Fibroblast of peridontal ligament (primary cell): ENCODE measurements around the gene TBC1D4.
A peak's percentile ranks its signal among the peaks of the same experiment; 100 is the strongest.
"Not testable (repeated sequence)": the region's sequence is repeated elsewhere in the genome, so short reads cannot be mapped to it uniquely, and the experiment has no call there.

Experiments
- DNase-seq: peaks from one replicate; pipeline ENCODE4 v3.0.0-alpha.2; 2010; ENCODE audit errors: extremely low read depth

TBC1D4 gene

GRCh38 chr13:75454497-75454896 is 27.5 kb downstream of the TBC1D4 start:
- no peak for DNase-seq

GRCh38 chr13:75452564-75452963 is 29.4 kb downstream of the TBC1D4 start:
- peak; percentile 18 for DNase-seq

GRCh38 chr13:75447493-75447892 is 34.5 kb downstream of the TBC1D4 start:
- no peak for DNase-seq

- no peak for DNase-seq
Measured at GRCh38 chr13:75446874-75447273, 35.1 kb downstream of the TBC1D4 start.

- DNase-seq = peak; percentile 66
Measured at GRCh38 chr13:75445717-75446499, 36.1 kb downstream of the TBC1D4 start.

GRCh38 chr13:75444016-75444415 is 38.0 kb downstream of the TBC1D4 start:
- no peak for DNase-seq

GRCh38 chr13:75443356-75443958 is 38.5 kb downstream of the TBC1D4 start:
- DNase-seq = no peak

- peak; percentile 10 for DNase-seq
Measured at GRCh38 chr13:75442736-75443234, 39.2 kb downstream of the TBC1D4 start.

GRCh38 chr13:75440100-75440499 is 41.9 kb downstream of the TBC1D4 start:
- DNase-seq = peak; percentile 31

GRCh38 chr13:75437582-75438318 is 44.2 kb downstream of the TBC1D4 start:
- DNase-seq = peak; percentile 54

- not testable (repeated sequence) for DNase-seq
Measured at GRCh38 chr13:75434126-75434525, 47.8 kb downstream of the TBC1D4 start.

GRCh38 chr13:75432811-75433244 is 49.1 kb downstream of the TBC1D4 start:
- no peak for DNase-seq

GRCh38 chr13:75432045-75432444 is 49.9 kb downstream of the TBC1D4 start:
- DNase-seq = peak; percentile 35

GRCh38 chr13:75430436-75431209 is 51.3 kb downstream of the TBC1D4 start:
- DNase-seq = no peak

GRCh38 chr13:75426421-75426820 is 55.5 kb downstream of the TBC1D4 start:
- no peak for DNase-seq

GRCh38 chr13:75425216-75426009 is 56.6 kb downstream of the TBC1D4 start:
- no peak for DNase-seq

GRCh38 chr13:75423946-75424345 is 58.0 kb downstream of the TBC1D4 start:
- DNase-seq = no peak

- no peak for DNase-seq
Measured at GRCh38 chr13:75422028-75422427, 59.9 kb downstream of the TBC1D4 start.

GRCh38 chr13:75421133-75421532 is 60.8 kb downstream of the TBC1D4 start:
- no peak for DNase-seq

GRCh38 chr13:75419656-75420055 is 62.3 kb downstream of the TBC1D4 start:
- no peak for DNase-seq

- DNase-seq = peak; percentile 62
Measured at GRCh38 chr13:75418997-75419396, 63.0 kb downstream of the TBC1D4 start.
